GDM1 (cell line): ENCODE results near the gene PCIF1.
"Not testable (repeated sequence)": the region's sequence is repeated elsewhere in the genome, so short reads cannot be mapped to it uniquely, and the experiment has no call there.

Experiments
- DNase-seq: peaks from one replicate; lab custom pipeline; 2025; lab: John Stamatoyannopoulos, UW

Gene PCIF1

DNA sequence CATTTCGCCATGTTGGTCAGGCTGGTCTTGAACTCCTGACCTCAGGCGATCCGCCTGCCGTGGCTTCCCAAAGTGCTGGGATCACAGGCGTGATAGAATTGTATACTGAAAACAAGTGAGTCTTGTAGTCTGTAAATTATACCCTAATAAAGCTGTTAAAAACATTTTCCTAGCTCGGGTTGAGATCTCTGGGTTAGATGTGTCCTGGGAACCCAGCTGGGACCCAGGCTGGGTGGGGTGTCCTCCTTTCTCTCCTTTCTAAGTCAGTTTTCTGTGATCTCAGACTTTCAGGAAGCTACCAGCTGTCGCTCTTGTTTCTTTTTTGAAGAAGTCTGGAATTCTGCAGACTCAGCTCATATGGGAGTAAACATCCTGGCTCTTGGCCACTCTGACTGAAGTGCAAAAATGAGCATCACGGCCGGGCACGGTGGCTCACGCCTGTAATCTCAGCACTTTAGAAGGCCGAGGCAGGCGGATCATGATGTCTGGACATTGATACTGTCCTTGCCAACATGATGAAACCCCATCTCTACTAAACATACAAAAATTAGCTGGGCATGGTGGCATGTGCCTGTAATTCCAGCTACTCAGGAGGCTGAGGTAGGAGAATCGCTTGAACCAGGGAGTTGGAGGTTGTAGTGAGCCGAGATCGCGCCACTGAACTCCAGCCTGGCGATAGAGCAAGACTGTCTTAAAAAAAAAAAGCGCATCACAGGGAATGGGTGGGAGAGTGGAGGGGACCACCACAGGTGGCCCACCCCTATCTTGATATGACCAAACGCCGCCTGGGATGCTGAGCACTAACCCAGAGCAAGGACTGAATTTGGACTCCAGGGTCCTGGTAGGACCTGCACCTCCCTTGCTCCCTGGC, 9.9 kb upstream of the PCIF1 start:
- no peak for DNase-seq

DNA sequence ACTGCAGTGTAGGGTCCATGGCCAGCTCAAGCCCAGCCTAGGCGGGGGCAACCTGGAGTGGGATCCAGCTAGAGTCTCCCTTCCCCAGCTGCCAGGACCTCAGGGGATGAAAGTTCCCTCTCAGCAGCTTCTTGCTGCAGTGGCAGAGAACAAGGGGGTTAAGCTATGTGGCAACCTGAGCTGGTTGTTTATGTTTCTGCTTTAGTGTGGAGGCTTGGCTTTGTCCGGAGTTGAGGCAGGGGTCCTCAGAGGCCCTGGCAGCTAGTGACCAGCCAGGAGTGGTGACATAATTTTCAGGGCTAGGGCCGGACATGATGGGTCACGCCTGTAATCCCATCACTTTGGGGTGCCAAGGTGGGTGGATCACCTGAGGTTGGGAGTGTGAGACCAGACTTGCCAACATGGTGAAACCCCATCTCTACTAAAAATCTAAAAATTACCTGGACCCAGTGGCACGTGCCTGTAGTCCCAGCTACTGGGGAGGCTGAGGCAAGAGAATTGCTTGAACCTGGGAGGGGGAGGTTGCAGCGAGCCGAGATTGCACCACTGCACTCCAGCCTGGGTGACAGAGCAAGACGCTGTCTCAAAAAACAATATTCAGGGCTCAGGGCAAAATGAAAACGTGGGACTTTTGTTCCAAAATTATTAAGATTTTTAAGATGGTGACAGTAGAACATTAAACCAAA, 8.5 kb upstream of the PCIF1 start:
- DNase-seq, result no peak

DNA sequence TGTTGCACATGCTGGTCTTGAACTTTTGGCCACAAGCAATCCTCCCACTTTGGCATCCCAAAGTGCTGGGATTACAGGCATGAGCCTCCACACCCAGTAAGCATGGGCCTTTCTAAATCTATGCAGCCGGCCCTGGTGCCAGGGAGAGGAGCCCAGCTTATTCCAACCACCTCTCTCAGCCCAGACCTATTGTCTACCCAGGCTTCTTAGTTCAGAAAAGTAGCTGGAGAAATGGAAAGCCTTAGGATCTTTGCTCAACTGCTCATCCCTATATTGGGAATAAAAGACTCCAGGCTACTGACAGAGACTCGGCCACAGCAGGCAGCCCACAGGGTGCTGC, 7.8 kb upstream of the PCIF1 start:
- no peak for DNase-seq

DNA sequence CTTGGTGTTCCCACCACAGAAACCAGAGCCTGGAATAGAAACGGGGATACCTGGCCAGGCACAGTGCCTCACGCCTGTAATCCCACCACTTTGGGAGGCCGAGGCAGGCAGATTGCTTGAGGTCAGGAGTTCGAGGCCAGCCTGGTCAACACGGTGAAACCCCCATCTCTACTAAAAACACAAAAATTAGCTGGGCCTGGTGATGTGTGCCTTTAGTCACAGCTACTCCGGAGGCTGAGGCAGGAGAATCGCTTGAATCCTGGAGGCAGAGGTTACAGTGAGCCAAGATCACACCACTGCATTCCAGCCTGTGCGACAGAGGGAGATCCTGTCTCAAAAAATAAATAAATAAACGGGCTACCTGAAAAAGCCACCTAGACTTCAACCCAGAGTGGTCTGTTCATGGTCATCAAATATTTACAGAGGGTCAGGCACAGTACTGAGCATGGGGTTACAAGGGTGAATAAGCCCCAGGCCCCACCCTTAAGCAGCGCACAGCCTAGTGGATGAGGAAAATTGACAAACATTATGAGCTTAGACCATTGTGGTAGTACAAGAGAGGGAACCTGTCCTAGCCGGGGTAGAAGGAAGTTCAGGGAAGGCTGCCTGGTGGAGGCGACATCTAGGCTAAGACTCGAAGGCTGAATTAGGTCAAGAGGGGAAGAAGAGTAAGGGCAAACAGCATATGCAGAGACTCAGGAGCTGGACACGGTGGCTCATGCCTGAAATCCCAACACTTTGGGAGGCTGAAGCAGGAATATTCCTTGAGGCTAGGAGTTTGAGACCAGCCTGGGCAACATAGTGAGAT, 7.2 kb upstream of the PCIF1 start:
- DNase-seq, result no peak

DNA sequence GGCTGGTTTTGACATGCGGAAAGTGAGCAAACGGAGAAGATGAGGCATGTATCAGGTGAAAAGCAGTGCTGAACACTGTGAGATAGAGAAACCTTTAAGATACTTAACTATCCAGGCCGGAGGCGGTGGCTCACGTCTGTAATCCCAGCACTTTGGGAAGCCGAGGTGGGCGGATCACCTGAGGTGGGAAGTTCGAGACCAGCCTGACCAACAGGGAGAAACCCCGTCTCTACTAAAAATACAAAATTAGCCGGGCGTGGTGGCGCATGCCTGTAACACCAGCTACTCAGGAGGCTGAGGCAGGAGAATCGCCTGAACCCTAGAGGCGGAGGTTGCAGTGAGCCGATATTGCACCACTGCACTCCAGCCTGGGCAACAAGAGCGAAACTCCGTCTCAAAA, 2.8 kb upstream of the PCIF1 start:
- not testable (repeated sequence) for DNase-seq

DNA sequence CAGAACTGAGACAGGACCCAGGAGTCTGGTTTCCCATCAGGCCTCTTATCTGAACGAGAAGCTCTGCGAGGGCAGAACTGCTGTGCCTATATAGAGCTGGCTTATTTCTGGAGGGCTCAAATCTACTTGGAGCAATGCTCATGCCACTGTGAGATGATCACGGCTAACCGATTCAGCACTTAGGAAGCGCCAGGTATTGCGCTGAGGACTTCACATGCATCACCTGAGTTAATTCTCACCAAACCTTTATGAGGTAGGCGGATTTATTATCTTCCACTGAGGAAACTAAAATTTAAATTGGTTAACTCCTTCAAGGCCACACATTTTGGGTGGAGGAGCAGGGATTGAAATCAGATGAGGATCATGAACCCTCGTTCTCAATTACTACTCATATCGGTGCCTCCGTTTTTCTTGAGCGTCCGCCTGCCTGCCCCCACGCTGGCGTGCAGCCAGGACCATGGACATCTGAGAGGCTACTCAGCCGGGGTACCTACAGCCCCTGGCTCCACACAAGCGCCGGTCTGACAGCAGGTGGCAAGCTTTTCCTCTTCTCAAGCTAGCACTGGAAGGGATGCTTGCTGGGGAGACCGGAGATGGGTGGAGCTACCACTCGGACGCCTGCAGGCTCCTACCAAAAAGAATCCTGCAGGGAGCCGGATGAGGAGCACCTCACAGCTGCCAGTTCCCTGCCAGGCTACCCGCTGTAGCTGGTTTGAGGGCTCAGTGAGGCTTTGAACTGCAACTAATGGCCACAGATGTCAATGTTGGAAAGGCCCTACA, 1.0 kb upstream of the PCIF1 start:
- peak; percentile 42 for DNase-seq

DNA sequence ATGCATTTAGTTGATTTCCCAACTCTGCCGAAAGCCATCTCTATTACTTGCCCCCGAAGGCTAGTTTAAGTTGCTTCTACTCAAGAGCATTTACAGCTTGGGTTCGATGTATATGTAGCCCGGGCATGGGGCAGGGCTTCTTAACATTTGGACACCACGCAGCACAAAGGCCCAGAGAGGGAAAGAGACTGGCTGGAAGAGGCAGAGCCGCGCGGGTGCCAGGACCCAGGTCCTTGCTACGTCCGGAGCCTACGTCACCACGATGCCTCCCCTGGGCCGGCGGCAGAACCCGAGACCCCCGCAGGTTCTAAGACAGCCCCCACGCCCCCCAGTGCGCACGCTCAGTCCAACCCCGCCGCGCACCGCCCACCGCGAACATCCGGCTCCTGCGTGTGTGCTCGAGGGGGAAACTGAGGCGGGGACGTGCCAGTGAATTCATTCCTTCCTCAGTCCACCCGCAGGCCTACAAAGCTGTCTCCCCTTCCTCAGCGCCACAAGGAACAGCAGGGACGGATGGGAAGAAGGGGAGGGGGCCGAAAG, 367 bp upstream of the PCIF1 start:
- DNase-seq, result peak; percentile 65

DNA sequence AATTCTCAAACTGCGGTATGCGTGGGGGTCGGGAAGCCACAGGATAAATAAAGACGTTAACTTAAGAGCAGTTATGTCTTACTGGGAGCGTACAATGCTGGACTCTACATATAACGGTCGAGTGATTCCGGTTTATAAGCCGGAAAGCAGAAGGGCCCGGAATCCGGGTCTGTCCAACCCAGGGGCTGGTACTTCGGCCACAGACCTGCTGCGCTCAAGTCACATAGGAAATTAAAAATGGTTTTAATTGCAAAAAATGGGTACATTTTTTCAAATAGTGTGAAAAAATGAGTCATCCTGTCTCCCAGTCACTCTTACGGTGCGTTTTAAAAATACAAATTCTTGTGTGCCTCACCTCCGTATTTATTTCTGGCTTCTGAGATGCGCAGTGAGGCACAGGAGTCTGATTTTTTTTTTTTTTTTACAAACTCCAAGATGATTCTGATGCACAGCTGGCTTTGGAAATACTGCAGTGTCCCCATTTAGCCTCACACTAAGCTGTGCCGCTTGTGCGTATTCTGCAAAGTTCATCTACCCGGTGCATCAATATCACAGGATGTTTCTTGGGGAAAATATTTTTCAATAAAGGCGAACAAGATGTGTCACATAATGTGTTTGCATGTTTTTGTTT, 1.0 kb downstream of the PCIF1 start:
- no peak for DNase-seq

DNA sequence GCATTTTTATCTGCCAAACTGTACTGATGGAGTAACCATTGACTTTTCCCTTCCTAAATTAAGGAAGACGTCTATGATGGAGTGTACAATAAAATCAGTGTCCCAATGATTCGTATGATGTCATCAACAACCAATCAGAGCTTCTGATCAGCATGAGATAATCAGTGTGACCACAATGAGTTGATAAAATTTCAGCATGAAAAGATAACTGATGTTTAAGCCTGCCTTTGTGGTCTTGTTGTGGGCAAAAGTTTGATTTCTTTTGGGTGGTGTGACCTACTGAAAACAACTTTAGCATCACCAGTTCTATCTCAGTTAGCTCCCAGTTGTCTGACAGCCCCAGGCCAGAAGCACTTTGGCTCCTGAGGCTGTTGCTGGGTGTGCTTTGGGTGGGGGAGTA, 3.3 kb downstream of the PCIF1 start:
- no peak for DNase-seq

DNA sequence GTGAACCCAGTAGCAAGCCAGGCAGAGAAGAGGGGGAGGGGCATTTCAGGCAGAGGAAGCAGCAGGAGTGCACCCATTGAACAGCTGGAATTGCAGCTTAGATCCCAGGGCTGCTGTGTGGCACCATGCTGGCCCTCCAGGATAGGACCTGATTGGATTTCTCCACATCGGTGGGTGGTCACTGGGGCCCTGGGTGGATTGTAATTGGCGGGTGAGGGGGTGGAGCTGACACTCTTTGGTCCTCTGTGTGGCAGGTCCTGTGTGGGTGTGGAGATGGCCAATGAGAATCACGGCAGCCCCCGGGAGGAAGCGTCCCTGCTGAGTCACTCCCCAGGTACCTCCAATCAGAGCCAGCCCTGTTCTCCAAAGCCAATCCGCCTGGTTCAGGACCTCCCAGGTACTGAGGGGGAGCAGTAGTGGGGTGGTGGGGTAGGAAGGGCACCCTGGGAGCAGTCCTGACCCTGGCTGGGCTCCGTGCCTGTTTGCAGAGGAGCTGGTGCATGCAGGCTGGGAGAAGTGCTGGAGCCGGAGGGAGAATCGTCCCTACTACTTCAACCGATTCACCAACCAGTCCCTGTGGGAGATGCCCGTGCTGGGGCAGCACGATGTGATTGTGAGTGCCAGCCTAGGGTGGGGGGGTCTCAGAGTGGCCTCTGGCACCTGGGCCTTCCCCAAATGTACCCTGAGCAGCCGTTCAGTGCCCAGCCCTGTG, 4.4 kb downstream of the PCIF1 start:
- DNase-seq, result no peak

DNA sequence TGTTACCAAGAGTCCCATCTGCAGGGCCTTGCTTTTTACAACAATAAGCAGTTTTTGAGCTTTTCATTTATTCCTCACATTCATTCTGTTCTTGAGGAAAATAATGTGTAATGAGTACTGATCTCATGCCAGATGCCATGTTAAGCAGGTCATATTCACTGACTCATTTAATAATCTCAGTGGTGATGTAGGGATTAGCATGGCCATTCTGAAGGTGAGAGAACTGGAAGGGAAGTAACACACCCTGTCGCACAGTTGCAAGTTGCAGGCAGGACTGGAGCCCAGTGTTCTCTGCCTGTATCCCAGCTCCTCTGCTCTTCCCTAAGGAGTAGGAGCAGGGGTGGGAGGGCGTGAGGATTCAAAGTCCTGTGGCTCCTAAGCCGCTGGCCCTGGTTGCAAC, 5.6 kb downstream of the PCIF1 start:
- no peak for DNase-seq

DNA sequence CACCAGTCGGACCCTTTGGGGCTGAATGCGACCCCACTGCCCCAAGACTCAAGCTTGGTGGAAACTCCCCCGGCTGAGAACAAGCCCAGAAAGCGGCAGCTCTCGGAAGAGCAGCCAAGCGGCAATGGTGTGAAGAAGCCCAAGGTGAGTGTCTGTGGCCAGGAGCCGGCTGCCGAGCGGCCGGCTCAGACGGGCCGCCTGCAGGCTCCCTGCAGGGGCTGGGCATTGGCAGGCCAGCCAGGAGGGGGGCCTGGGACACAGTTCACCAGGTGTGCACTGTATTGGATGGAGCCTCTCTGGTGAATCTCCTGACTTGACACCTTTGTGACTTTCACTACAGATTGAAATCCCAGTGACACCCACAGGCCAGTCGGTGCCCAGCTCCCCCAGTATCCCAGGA, 6.0 kb downstream of the PCIF1 start:
- no peak for DNase-seq

DNA sequence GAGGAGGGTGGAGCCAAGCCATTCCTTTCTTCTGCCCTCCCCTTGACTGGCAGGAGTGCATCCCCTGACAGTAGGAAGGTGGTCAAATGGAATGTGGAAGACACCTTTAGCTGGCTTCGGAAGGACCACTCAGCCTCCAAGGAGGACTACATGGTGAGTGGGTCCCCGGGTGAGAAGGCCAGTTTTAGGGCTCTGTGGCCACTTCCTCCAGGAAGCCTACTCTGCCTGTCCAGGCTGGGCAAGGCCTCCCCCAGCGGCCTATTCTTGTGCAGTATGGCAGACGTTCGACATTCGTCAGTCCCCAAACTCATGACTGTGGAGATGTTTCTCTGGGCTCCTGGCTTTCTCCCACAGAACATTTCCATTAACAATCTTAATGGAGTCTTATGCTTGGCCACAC, 9.1 kb downstream of the PCIF1 start:
- no peak for DNase-seq

DNA sequence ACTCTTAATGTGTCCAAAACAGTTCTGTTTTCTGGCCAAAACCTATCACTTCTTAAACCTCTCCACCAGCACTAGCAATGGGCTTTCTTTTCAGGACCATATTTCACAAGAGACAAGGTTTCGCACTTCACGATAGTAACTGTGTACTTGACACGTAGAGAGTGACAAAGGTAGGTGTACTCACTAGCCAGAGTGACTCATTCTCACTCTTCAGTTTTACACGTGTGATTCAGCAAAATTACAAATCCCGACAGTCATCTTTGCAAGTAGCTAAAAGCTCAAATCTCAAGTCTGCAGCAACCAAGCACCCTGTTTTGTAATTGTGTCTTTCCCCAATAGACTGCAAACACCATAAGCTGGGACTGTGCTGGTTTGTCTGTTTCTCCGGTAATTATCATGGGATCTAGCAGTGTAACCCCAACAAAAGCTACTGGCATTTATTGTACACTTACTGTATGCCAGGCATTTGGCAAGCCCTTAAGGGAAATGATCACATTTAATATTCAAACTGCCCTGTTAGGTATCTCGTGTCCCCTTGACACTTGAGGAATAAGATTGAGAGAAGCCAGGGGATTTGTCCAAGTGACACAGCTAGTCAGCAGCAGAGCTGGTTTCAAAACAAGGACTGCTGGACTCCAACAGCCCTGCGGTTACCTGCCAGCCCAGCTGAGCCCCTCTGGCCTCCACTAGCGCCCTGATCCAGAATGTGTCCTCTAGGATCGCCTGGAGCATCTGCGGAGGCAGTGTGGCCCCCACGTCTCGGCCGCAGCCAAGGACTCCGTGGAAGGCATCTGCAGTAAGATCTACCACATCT, 9.9 kb downstream of the PCIF1 start:
- no peak for DNase-seq

DNA sequence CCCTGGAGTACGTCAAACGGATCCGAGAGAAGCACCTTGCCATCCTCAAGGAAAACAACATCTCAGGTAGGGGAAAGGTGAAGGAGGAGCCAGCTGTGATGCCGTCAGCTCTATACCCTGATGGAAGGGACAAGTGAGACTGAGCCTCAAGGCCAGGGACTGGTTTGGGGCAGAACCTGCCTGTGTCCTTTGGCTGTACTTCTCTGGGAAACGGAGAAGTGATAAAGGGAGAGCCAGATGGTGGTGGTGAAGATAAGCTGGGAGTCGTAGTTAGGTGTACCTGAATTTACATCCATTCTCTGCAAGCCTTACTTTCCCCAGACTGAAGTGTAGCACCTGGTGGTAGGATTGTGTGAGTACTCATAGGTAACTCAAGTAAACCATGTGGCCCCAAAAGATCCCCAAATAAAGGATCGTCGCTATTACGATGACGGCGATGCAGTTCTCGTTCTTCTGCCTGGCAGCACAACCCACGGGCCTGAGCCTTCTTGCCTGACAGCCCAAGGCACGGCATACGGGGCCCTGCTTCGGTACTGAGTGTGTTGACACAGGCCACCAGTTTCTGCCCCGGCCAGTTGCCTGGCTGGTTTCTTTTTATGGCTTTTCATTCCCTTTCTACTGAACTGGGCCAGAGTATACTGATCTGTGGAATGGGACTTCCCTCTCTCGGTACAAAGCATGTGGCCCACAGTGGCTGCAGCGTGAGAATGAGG, 10.6 kb downstream of the PCIF1 start:
- no peak for DNase-seq

DNA sequence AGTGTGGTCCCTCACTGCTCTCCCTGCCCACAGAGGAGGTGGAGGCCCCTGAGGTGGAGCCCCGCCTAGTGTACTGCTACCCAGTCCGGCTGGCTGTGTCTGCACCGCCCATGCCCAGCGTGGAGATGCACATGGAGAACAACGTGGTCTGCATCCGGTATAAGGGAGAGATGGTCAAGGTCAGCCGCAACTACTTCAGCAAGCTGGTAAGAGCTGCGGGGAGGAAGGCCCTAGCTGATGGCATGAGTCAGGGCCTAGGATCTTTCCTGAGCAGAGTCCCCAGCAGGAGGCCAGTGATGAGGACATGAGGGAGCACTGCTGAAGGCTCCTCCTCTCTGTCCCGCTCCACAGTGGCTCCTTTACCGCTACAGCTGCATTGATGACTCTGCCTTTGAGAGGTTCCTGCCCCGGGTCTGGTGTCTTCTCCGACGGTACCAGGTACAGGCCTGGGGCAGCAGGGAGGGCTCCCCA, 11.2 kb downstream of the PCIF1 start:
- no peak for DNase-seq

DNA sequence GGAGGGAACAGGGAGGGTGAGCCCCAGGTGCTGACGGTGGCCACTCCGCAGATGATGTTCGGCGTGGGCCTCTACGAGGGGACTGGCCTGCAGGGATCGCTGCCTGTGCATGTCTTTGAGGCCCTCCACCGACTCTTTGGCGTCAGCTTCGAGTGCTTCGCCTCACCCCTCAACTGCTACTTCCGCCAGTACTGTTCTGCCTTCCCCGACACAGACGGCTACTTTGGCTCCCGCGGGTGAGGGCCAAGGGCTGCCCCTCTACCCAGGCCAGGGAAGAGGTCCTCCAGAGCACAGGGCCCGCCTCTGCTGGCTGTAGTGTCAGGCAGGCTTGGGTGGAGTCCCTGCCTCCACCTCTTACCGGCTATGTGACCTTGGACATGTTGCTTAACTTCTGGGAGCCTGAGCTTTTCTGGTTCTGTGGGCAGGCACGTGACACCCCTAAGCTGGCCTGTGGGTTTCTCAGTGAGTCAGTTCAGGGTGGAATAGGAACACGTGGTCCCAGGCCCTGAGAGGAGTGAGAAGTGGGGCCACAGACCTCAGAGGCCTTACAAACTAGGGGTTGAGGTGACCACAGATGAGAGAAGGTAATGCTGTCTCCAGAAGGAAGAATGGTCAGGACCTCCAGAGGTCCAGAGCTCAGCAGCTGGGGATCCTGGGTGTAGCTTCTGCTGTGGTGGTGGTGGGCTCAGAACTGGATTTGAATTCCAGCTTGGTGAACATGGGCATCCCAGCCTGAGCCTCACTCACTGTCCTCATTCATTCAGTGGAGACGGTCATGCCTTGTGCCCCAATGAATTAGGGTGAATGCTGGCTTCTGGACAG, 11.9 kb downstream of the PCIF1 start:
- no peak for DNase-seq
